ENCODE data around the gene ADAMTS7.
A peak's percentile ranks its signal among the peaks of the same experiment; 100 is the strongest.
"Not testable (repeated sequence)": the region's sequence is repeated elsewhere in the genome, so short reads cannot be mapped to it uniquely, and the experiment has no call there.

Gene ADAMTS7, protein sequence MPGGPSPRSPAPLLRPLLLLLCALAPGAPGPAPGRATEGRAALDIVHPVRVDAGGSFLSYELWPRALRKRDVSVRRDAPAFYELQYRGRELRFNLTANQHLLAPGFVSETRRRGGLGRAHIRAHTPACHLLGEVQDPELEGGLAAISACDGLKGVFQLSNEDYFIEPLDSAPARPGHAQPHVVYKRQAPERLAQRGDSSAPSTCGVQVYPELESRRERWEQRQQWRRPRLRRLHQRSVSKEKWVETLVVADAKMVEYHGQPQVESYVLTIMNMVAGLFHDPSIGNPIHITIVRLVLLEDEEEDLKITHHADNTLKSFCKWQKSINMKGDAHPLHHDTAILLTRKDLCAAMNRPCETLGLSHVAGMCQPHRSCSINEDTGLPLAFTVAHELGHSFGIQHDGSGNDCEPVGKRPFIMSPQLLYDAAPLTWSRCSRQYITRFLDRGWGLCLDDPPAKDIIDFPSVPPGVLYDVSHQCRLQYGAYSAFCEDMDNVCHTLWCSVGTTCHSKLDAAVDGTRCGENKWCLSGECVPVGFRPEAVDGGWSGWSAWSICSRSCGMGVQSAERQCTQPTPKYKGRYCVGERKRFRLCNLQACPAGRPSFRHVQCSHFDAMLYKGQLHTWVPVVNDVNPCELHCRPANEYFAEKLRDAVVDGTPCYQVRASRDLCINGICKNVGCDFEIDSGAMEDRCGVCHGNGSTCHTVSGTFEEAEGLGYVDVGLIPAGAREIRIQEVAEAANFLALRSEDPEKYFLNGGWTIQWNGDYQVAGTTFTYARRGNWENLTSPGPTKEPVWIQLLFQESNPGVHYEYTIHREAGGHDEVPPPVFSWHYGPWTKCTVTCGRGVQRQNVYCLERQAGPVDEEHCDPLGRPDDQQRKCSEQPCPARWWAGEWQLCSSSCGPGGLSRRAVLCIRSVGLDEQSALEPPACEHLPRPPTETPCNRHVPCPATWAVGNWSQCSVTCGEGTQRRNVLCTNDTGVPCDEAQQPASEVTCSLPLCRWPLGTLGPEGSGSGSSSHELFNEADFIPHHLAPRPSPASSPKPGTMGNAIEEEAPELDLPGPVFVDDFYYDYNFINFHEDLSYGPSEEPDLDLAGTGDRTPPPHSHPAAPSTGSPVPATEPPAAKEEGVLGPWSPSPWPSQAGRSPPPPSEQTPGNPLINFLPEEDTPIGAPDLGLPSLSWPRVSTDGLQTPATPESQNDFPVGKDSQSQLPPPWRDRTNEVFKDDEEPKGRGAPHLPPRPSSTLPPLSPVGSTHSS (N-terminal part only)
- total RNA-seq = 0 reads per million in 4 donors

DNA sequence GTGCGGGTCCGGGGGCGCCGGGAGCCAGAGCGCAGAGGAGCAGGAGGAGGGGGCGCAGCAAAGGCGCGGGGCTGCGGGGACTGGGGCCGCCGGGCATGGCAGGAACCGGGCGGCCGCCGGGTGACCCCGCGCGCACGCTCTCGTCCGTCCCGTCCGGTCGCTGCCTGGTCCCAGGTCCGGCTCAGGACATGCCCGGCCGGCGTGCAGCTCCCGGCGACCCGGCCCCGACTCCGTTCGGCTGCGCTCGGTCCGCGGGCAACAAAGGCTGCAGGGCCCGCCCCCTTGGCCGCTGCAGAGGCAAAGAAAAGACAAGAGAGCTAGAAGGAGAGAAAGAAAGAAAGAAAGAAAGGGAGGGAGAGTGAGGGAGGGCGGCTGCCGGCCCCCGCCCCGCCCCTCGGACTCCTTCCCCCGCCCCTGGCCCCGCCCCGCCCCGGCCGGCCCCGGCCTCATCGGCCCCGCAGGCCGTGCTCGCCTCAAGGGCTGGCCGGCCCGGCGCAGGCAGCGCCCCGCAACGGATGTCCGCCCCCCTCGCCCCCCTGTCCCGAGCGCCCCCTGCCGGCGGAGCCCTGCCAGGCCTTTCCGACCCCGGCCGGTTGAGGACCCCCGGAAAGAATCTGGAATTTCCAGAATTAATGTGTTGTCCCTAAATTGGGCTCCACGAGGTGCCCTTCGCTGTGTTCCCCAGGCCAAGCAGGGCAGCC is at the start of gene ADAMTS7:
Gene ADAMTS7 (minus strand): TSS at position 341 of the 701 bp plus-strand sequence. CDS start 244 bp downstream, at position 97.
- DNase-seq = peak in 4 of 5 donors; percentile 32 to 45 (median 36)

DNA sequence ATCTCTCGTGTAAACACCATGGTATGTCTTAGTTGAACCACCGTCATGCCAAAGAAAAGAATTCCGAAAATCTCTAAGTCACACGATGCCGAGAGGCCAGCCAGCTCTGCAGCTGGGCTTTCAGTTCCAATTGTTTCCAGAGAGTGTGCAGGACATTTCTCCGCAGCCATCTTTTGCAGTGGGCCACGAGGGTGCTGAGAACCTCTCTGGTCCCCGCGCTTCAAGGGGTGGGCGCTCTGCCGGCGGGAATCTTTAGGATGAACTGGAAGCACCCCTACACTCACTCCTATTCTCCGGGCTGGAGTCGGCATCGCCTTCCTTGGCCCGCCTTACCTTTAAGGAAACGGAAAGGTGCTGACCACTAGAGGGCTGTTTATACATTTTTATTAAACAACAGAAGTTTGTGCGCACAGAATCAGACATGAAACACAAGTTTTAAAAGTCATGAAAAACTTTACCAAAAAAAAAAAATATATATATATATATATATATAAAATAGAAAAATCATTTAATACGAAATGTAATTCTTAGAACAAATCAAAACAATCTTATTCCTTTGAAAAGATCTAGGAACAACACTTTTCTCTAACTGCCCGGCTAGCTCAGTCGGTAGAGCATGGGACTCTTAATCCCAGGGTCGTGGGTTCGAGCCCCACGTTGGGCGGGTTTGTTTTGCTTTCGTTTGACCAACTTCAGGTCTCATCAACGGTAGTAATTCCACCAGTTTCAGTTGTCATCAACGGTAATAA is 48.9 kb upstream of the ADAMTS7 start:
- DNase-seq = peak in 4 of 5 donors; percentile 20 to 67 (median 43)

DNA sequence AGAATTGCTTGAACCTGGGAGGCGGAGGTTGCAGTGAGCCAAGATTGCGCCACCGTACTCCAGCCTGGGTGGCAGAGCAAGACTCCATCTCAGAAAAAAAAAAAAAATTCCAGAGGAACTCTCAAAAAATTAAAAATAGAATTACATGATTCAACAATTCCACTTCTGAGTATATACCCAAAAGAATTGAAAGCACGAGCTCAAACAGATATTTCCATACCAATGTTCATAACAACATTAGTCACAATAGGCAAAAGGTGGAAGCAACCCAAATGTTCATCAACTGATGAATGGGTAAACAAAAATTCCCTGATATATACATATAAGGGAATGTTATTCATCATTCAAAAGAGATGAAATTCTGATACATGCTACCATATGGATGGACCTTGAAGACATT is 44.5 kb upstream of the ADAMTS7 start:
- DNase-seq = no peak

DNA sequence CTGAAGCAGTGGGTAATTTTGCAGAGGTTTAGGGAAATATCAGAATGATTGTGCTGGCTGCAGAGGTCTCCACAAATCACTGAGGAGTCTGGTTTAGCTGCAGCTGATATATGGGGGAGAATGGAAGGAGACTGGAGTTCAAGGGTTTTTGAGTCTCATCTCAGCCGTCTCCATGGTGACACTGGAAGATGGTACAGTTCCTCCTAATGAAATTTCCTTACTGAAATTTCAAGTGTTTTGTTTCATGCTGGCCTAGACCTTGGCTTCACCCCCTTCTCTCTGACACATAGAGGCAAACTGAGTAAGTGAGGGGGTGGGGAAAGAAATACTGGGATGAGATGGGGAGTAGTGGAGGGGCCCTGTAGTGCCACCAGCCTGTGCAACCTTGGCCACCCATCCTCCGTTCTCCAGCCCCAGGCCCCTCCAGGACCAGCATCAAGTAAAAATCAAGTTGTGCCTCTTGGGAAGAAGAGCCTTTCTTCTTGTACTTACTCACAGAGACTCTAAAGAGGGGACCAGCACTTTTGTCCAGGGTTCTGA is 43.6 kb upstream of the ADAMTS7 start:
- DNase-seq = no peak

DNA sequence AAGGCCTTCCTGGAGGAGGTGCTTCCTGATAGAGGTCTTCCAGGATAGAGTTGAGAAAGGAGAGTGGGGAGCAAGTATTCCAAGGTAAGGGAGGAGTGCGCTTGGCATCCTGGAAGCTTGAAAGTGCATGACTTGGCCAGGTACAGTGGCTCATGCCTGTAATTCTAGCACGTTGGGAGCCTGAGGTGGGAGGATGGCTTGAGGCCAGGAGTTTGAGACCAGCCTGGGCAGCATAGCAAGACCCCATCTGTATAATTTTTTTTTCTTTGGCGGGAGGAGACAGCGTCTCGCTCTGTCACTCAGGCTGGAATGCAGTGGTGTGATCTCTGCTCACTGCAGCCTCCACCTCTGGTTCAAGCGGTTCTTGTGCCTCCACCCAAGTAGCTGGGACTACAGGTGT is 42.2 kb upstream of the ADAMTS7 start:
- no peak for DNase-seq

DNA sequence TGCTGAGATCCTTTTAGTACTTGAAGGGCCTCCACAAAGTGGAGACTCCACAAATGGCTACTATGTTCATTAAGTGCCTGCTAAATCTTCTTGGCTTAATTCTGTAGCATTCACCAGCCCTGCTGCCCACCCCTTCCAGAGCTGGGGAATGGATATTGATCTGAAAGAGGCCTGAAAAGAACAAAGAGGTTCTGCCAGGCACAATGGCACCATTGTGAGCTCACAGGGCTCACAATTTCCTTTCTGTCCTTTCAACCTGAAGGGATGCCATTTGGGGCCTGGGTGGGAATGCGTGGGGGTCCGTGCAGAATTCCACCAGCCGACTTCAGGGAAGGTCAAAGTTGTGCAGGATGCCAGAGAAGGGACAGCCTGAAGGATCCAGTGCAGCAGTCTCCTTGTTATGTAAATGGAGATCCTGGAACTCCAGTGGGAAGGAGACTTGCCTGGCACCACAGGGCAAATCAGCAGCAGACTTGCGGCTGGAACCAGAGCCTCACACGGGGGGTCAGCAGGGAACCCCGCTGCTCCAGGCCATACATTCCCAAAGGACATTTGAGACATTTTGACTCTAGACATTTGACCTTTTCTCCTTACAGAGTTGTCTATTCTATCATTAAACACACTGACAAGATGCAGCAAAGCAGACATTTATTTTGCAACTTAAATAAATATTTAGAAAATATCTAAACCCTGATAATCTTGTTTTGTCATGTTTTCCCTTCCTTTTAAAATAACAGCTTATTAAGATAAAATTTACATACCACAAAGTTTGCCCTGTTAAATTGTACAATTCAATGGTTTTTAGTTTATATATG is 39.9 kb upstream of the ADAMTS7 start:
- no peak for DNase-seq

DNA sequence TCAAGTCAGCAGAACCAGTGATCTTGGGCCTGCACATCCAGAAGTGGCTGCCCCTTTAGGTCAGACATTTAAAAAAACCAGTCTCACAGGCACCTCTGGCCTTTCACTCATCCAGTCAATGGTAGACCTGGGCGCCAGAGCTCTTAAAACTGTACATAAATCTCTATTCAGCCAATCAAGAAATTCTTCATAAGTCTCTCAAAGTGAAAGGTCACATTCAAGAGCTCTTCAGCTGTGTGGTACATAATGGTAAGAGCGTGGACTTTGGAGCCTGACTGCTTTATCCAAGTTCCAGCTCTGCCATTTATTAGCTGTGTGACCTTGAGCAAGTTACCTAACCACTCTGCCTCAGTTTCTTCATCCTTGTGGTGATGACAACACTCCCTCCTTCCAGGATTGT is 39.1 kb upstream of the ADAMTS7 start:
- no peak for DNase-seq

DNA sequence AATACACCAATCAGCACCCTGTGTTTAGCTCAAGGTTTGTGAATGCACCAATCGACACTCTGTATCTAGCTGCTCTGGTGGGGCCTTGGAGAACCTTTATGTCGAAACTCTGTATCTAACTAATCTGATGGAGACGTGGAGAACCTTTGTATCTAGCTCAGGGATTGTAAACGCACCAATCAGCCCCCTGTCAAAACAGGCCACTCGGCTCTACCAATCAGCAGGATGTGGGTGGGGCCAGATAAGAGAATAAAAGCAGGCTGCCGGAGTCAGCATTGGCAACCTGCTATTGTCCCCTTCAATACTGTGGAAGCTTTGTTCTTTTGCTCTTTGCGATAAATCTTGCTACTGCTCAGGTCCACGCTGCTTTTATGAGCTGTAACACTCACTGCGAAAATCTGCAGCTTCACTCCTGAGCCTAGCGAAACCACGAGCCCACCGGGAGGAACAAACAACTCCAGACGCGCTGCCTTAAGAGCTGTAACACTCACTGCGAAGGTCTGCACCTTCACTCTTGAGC is 36.2 kb upstream of the ADAMTS7 start:
- DNase-seq = not testable (repeated sequence)

DNA sequence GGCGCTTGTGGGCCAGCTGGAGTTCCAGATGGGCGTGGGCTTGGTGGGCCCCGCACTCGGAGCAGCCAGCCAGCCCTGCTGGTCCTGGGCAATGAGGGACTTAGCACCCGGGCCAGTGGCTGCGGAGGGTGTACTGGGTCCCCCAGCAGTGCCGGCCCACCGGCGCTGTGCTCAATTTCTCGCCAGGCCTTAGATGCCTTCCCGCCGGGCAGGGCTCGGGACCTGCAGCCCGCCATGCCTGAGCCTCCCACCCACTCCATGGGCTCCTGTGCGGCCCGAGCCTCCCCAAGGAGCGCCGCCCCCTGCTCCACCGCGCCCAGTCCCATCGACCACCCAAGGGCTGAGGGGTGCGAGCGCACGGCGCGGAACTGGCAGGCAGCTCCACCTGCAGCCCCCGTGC is 35.6 kb upstream of the ADAMTS7 start:
- DNase-seq = not testable (repeated sequence)

DNA sequence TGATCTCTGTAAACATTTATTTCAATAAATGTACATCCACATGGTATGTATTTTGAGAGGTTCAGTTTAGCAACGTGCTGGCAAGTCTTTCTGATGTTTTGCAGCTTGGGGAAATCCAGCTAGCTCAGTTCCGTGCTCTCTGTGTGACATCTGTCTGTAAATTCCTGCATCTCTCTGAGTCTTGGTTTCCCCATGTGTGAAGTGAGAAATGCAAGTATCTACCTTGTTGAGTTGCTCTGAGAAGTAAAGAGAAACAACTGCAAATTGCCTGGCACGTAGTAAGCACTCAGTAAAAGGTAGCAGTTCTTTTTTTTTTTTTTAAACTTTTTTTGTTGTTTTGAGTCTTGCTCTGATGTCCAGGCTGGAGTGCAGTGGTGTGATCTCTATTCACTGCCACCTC is 31.3 kb upstream of the ADAMTS7 start:
- no peak for DNase-seq

DNA sequence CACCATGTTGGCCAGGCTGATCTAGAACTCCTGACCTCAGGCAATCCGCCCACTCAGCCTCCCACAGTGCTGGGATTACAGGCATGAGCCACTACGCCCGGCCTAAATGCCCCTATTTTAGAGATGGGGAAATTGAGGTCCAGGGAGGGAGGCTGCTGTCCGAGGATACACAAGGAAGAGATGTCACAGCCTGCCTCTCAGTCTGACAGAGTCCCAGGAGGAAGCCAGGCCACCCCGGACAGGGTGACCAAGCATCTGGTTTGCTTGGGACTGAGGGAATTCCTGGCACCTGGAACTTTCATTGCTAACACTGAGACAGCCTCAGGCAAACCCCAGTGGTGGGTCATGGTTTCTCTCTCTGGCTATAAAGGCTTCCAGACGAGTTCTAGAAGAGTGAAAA is 30.6 kb upstream of the ADAMTS7 start:
- no peak for DNase-seq

DNA sequence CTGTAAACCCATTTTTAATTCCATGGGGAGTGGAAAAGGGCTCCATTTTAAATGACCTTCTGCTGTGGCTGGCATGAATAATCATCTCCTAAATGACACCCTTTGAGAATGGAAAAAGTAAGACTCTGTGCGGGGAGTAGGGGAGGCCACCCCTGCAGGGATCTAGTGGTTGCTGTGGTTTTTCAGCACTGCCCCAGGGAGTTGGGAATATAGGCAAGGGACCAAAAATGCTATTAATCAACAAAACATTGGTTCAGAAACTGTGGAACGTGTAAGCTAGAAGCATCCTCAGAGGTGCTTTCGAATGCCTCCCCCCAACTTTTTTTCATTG is 30.1 kb upstream of the ADAMTS7 start:
- DNase-seq = no peak

DNA sequence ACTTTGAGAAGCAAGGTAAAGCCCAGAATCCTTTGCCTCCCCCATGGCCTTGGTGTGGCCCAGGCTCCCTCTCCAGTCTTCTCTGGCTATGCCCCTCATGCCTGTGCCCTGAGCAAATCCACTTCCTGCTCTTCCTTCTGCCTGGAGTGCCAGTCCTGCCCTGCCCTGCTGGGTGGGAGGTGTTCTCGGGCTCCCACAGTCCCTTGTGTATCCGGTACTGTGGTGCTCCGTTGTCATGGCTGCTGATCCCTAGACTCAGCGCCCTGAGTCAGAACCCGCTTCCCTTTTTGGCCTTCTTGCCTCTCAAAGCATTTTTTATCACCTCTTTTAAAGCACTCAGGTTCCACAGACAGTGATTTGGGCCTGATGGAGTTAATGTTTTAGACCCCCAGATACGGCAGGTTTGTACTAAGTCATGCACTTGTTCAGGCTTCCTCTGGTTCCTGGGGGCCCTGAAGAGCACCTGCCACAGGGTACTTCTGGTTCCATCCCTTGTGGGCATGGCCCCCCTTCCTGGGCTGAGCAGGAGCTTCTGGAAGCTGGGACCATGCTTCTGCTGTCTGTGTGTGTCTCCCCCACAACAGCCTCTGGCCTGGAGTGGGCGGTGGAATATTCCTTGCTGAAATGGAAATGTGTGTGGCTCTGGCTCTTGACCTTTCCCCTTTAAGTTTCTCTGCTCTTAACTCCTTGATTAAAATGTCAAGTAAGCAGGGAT is 29.6 kb upstream of the ADAMTS7 start:
- no peak for DNase-seq

DNA sequence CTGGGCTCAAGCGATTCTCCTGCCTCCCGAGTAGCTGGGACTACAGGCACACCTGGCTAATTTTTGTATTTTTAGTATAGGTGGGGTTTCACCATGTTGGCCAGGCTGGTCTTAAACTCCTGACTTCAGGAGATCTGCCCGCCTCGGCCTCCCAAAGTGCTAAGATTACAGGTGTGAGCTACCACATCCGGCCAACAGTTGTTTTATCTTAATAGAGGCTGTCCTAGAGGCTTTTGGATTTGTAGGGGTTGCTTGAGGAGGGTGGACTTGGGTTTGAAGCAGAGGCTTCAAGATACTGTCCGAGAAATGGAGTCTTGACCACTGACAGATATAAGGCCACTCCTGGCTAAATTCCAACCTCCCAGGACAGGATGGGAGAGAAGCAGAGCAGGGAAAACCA is 27.9 kb upstream of the ADAMTS7 start:
- not testable (repeated sequence) for DNase-seq

DNA sequence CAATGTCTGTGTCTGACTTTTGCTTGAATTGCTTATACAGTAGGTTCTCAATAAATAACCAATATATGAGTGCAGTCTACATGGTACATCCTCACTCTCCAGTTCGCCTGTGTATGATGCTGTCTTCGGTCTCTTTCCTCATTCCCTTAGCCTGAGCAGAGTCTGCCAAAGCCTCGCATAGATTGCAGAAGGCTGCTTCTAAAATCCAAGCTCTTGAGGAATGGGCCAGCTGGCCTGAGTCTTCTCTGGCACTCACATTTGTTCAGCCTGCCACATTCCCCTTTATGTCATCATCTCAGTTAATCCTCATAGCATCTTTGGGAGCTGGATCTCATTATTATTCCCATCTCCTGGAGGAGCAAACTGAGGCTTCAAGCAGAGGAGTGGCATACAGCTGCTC is 27.2 kb upstream of the ADAMTS7 start:
- DNase-seq = no peak

DNA sequence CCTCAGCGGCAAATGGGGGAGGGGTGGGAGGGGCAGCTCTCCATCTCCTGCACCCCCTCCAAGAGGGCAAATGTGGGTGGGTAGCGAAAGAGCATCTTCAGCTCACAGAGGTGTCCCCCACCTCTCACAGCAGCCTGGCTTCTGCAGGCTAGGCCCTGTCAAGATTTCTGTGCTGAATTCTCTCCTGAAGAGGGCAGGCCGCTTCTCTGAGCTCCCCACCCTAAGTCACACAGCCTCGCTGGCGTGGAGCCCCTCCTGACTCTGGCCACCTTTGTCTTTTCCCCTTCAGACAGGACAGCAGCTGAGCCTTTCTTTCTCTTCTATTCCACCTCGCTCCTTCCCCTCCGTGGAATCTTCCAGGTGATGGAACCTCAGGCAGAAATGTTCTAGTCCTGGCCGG is 26.3 kb upstream of the ADAMTS7 start:
- DNase-seq = no peak

DNA sequence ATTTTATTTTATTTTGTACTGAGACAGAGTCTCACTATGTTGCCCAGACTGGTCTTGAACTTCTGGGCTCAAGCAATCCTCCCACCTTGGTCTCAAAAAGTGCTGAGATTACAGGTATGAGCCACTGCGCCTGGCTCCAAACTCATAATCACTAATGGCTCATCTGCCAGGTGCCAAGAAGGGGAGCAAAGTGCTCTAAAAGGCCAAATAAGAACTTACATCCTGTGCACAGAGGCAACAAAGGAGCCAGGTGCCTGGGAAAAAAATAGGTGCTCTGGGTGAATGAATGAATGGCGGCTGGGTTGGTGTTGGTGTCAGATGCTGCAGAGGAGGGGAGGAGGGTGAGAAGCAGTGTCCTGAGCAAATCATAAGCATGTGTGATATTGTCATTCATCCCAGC is 25.9 kb upstream of the ADAMTS7 start:
- no peak for DNase-seq

DNA sequence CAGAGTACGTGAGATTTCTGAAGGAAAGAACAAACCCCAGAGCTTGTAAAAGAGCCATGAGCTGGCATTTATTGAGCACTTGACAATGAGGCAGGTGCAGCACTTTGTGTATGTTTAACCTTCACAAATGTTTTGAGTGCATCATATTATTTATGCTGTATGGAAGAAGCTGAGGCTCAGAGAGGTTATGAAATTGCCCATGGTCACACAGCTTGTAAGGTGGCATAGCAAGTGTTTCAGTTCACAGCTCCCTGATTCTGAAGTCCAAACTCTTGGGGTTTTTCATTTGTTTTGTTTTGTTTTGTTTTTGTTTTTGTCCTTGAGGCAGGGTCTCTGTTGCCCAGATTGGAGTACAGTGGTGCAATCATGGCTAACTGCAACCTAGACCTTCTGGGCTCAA is 25.1 kb upstream of the ADAMTS7 start:
- DNase-seq = no peak
